Measurements from ENCODE around the gene HES5. TPM values are rescaled to one million over a fixed set of nuclear protein-coding genes. Genes with fewer than 3 reads are reported as not detected.

The HES5 gene
- total and polyA plus RNA-seq, 2 of the 4 experiments (the other 2 are of a cell fraction) = not detected

DNA sequence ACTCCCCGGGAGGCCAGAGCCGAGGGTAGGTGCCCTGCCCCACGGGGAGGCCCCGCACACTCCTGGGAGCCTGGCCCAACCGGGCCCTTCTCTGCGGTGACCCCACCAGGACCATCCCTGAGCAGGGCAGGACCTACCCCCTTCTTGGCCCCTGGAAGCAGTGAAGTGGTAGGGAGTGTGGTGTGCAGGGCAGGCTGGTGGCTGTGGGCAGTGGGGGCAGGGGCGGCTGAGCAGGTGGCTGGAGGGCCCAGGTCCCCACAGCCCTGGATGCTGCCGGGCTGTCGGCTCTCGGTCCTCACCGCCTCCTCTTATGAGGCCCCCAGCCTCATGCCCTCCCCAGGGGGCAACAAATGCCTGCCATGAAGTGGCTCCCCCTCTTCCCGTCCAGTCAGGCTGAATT lies 34.5 kb downstream of the HES5 start:
- H4K8ac ChIP-seq (ENCODE audit: low read depth in 2 of 2, low read length in 2 of 2) = no peak overlapping the region
- H2AK9ac ChIP-seq (replicated peaks; ENCODE audit: low read depth, low read length, poor library complexity) = no peak overlapping the region
- no peak overlapping the region for H2AFZ ChIP-seq (replicated peaks; ENCODE audit: low read length, poor library complexity)
- no peak overlapping the region for H2BK120ac ChIP-seq (ENCODE audit: low read depth, low read length)
- no peak overlapping the region for H4K91ac ChIP-seq (ENCODE audit: insufficient read depth, low read depth, low read length)
- H3K9ac ChIP-seq (ENCODE audit: low read depth, low read length) = no peak overlapping the region
- no peaks in the 10 kb centered on the region for H3K36me3 ChIP-seq (ENCODE audit: control insufficient read depth, insufficient read depth, low read length)
- H2BK5ac ChIP-seq (ENCODE audit: low read depth, low read length, poor library complexity, severe bottlenecking) = no peak overlapping the region
- BruUV-seq (replicated peaks) = no TSS peak
- H3K4ac ChIP-seq (ENCODE audit: low read depth, low read length) = no peak overlapping the region
- no peak overlapping the region for H3K4me3 ChIP-seq (ENCODE audit: insufficient read depth, low read depth, low read length)
- intact Hi-C loops (cut with micrococcal nuclease) (no loop called here), dilution Hi-C loops (cut with HindIII; ENCODE audit: low sequenced_read_pairs, unreplicated experiment) (no loop called here), in situ Hi-C loops (cut with MboI; ENCODE audit: low sequenced_read_pairs) (no loop called here)
- ChIA-PET POLR2A (ENCODE audit: unreplicated experiment) (no interaction called here), CTCF (no interaction called here)
- H3K18ac ChIP-seq (ENCODE audit: low read depth, low read length) = no peak overlapping the region
- no peaks in the 10 kb centered on the region for H3K4me1 ChIP-seq (ENCODE audit: control insufficient read depth, insufficient read depth, low read length)
- no peak overlapping the region for H3K4me2 ChIP-seq (ENCODE audit: low read depth, low read length)
- H3K27me3 ChIP-seq (ENCODE audit: control insufficient read depth, insufficient read depth, low read length) = peaks cover 12% of the 10 kb centered on the region; the same call in 1 of the 2 replicates
- no peak overlapping the region for H3K27ac ChIP-seq (ENCODE audit: insufficient read depth, low read length)
- H3K14ac ChIP-seq (replicated peaks; ENCODE audit: low read depth, low read length) = no peak overlapping the region
- H4K20me1 ChIP-seq (ENCODE audit: insufficient read depth, low read length) = no peaks in the 10 kb centered on the region; the same call in 1 of the 2 replicates
- no peaks in the 10 kb centered on the region for H3K79me1 ChIP-seq (ENCODE audit: low read depth in 1 of 2, low read length in 2 of 2)
- 80% methylated on average over 1 of the region's 12 CpGs; no CpG with 5 or more reads in 1 of the 2 experiments for WGBS, 2 experiments (ENCODE audit: extremely low coverage in 2 of 2, insufficient read length in 1 of 2)
- no peaks in the 10 kb centered on the region for H3K9me3 ChIP-seq (ENCODE audit: control insufficient read depth, insufficient read depth, low read length)
- H3K9me1 ChIP-seq (ENCODE audit: insufficient read depth, low read length) = no peaks in the 10 kb centered on the region
- no peak overlapping the region for H2AK5ac ChIP-seq (ENCODE audit: low read depth, low read length)
- no peak overlapping the region for H3K56ac ChIP-seq (ENCODE audit: extremely low read depth, insufficient read depth, low read length)
- H3K23ac ChIP-seq (ENCODE audit: low read depth, low read length) = no peak overlapping the region
- DNase-seq (no peak), ATAC-seq (ENCODE audit: low read depth) (no peak)
- H2BK15ac ChIP-seq (ENCODE audit: low read depth, low read length) = no peak overlapping the region
- H4K5ac ChIP-seq (ENCODE audit: low read depth, low read length) = no peak overlapping the region
- no peak overlapping the region for H2BK20ac ChIP-seq (ENCODE audit: low read depth, low read length)
- TF ChIP-seq MXI1 (IDR thresholded peaks at IDR 0.05; ENCODE audit: borderline replicate concordance, low read depth, low read length) = no peak
- no peak for TF ChIP-seq POLR2A (IDR thresholded peaks at IDR 0.05; ENCODE audit: low read depth, low read length)
- no peak for TF ChIP-seq SMC3 (IDR thresholded peaks at IDR 0.05; ENCODE audit: low read depth, low read length)
- no peak for TF ChIP-seq RFX5 (IDR thresholded peaks at IDR 0.05; ENCODE audit: low read depth, low read length)
- TF ChIP-seq CTCF (conservative IDR thresholded peaks at IDR 0.05; ENCODE audit: low read depth, low read length) = no peak
